IMR-90 (cell line): ENCODE data around the gene KRTAP5-9.

Experiments
- BHLHE40 ChIP-seq: fragments of 150-350 bp; IDR thresholded peaks from 2 replicates; pipeline ENCODE4 v1.6.1; 2016; ENCODE audit warnings: mild to moderate bottlenecking, low read depth, low read length
- CEBPB ChIP-seq: IDR thresholded peaks from 2 replicates; pipeline ENCODE4 v1.6.1; 2012; ENCODE audit warnings: low read depth, low read length, improper control_type of control experiment
- CHD1 ChIP-seq: IDR thresholded peaks from 2 replicates; pipeline ENCODE4 v1.6.1; 2012; ENCODE audit warnings: low read depth, low read length, improper control_type of control experiment
- POLR2A ChIP-seq: IDR thresholded peaks from 2 replicates; pipeline ENCODE4 v1.6.1; 2012; ENCODE audit warnings: mild to moderate bottlenecking, low read depth, low read length
- RAD21 ChIP-seq: IDR thresholded peaks from 2 replicates; pipeline ENCODE4 v1.6.1; 2012; ENCODE audit warnings: low read length, improper control_type of control experiment
- RFX5 ChIP-seq: IDR thresholded peaks from 2 replicates; pipeline ENCODE4 v1.8.0; 2012; ENCODE audit warnings: low read depth, mild to moderate bottlenecking, low read length, moderate library complexity
- SMC3 ChIP-seq: fragments of 150-350 bp; IDR thresholded peaks from 2 replicates; pipeline ENCODE4 v1.6.1; 2016; ENCODE audit warnings: low read depth, mild to moderate bottlenecking, antibody characterized with exemption, low read length, moderate library complexity
- TF ChIP-seq, protein P1 (sequence below): fragments of 150-350 bp; IDR thresholded peaks from 2 replicates; pipeline ENCODE4 v1.6.1; 2017; ENCODE audit warnings: mild to moderate bottlenecking, antibody characterized with exemption, low read length, low read depth
- TF ChIP-seq, protein P2 (sequence below): conservative IDR thresholded peaks from 2 replicates; pipeline ENCODE4 v1.5.1; 2012; ENCODE audit warnings: mild to moderate bottlenecking, low read depth, low read length, improper control_type of control experiment
- TF ChIP-seq, protein P3 (sequence below): fragments of 150-350 bp; IDR thresholded peaks from 2 replicates; pipeline ENCODE4 v1.6.1; 2016; ENCODE audit warnings: low read depth, mild to moderate bottlenecking, low read length, moderate library complexity, borderline replicate concordance

DNA sequence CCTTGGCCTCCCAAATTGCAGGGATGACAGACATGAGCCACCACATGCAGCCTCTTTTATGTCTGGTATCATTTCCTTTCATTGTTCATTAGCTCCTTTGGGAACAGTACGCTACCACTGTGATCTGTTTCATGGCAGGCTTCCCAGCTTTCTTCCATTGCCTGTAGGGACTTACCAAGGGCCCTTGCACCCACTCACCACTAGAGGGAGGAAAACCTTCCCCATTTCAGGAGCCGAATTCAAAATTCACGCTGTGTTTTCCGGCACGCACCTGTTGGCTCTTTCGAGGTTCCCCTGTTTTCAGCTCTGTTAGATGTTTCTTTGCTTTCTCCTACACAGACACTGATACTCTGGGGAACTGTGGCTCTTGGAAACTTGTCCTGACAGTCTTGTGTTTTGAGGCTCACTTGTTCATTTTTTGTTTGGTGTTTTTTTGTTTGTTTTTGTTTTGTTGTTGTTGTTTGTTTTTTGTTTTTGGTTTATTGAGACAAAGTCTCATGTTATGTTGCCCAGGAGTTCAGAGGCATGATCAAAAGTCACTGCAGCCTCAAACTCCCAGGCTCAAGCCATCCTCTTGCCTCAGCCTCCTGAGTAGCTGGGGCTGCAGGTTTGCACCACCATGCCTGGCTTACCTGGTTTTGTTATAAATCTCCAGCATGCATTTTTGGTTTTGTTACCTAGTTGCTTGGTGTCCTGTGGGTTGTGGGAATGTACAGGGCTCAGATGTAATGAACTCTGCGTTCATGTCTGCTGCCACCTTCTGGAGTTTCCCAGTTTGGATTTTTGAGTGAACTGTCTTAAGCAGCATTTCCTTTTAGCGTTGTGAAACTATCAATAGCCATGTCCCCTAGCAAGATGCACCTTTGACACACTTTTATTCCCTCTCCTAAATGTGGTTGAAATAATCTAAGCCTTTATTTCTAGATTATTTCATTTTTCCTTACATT is 32.1 kb downstream of the KRTAP5-9 start:
- TF ChIP-seq, protein P1, sequence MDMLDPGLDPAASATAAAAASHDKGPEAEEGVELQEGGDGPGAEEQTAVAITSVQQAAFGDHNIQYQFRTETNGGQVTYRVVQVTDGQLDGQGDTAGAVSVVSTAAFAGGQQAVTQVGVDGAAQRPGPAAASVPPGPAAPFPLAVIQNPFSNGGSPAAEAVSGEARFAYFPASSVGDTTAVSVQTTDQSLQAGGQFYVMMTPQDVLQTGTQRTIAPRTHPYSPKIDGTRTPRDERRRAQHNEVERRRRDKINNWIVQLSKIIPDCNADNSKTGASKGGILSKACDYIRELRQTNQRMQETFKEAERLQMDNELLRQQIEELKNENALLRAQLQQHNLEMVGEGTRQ: no peak
- TF ChIP-seq, protein P2, sequence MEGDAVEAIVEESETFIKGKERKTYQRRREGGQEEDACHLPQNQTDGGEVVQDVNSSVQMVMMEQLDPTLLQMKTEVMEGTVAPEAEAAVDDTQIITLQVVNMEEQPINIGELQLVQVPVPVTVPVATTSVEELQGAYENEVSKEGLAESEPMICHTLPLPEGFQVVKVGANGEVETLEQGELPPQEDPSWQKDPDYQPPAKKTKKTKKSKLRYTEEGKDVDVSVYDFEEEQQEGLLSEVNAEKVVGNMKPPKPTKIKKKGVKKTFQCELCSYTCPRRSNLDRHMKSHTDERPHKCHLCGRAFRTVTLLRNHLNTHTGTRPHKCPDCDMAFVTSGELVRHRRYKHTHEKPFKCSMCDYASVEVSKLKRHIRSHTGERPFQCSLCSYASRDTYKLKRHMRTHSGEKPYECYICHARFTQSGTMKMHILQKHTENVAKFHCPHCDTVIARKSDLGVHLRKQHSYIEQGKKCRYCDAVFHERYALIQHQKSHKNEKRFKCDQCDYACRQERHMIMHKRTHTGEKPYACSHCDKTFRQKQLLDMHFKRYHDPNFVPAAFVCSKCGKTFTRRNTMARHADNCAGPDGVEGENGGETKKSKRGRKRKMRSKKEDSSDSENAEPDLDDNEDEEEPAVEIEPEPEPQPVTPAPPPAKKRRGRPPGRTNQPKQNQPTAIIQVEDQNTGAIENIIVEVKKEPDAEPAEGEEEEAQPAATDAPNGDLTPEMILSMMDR: peak; percentile 70
- TF ChIP-seq RFX5 (no peak), POLR2A (no peak), RAD21 (no peak; the same call in 1 of the 2 replicates), CHD1 (no peak), BHLHE40 (no peak), CEBPB (no peak), SMC3 (no peak)
- TF ChIP-seq, protein P3, sequence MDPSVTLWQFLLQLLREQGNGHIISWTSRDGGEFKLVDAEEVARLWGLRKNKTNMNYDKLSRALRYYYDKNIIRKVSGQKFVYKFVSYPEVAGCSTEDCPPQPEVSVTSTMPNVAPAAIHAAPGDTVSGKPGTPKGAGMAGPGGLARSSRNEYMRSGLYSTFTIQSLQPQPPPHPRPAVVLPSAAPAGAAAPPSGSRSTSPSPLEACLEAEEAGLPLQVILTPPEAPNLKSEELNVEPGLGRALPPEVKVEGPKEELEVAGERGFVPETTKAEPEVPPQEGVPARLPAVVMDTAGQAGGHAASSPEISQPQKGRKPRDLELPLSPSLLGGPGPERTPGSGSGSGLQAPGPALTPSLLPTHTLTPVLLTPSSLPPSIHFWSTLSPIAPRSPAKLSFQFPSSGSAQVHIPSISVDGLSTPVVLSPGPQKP: no peak
